HK-2 (cell line): ENCODE results near the gene NUP85.
"Not testable (repeated sequence)": the region's sequence is repeated elsewhere in the genome, so short reads cannot be mapped to it uniquely, and the experiment has no call there.

Experiments used
- DNase-seq: peaks from one replicate; pipeline ENCODE4 v3.0.0-alpha.2; 2018; ENCODE audit not compliant: unreplicated experiment

Gene NUP85

GRCh38 chr17:75205793-75206163 is 299 bp downstream of the NUP85 start:
- DNase-seq, result no peak

GRCh38 chr17:75207050-75207407 is 1.6 kb downstream of the NUP85 start:
- not testable (repeated sequence) for DNase-seq

GRCh38 chr17:75207760-75208159 is 2.3 kb downstream of the NUP85 start:
- no peak for DNase-seq

GRCh38 chr17:75208161-75208560 is 2.7 kb downstream of the NUP85 start:
- DNase-seq, result no peak

- DNase-seq, result no peak
Measured at GRCh38 chr17:75209061-75209460, 3.6 kb downstream of the NUP85 start.

- DNase-seq, result no peak
Measured at GRCh38 chr17:75218131-75218530, 12.7 kb downstream of the NUP85 start.

GRCh38 chr17:75219815-75220214 is 14.3 kb downstream of the NUP85 start:
- DNase-seq, result no peak

- no peak for DNase-seq
Measured at GRCh38 chr17:75225016-75225415, 19.5 kb downstream of the NUP85 start.

GRCh38 chr17:75227729-75228128 is 22.2 kb downstream of the NUP85 start:
- DNase-seq, result no peak

GRCh38 chr17:75228305-75228704 is 22.8 kb downstream of the NUP85 start:
- no peak for DNase-seq

- no peak for DNase-seq
Measured at GRCh38 chr17:75228847-75229246, 23.4 kb downstream of the NUP85 start.

GRCh38 chr17:75231071-75231470 is 25.6 kb downstream of the NUP85 start:
- DNase-seq, result no peak

GRCh38 chr17:75231741-75232464 is 26.4 kb downstream of the NUP85 start:
- no peak for DNase-seq

- no peak for DNase-seq
Measured at GRCh38 chr17:75232786-75233185, 27.3 kb downstream of the NUP85 start.

- DNase-seq, result no peak
Measured at GRCh38 chr17:75237100-75238014, 31.9 kb downstream of the NUP85 start.

- DNase-seq, result no peak
Measured at GRCh38 chr17:75238020-75238580, 32.6 kb downstream of the NUP85 start.

- DNase-seq, result peak; percentile 63
Measured at GRCh38 chr17:75238684-75239191, 33.3 kb downstream of the NUP85 start.

GRCh38 chr17:75239214-75239613 is 33.7 kb downstream of the NUP85 start:
- no peak for DNase-seq

- DNase-seq, result no peak
Measured at GRCh38 chr17:75239778-75240393, 34.4 kb downstream of the NUP85 start.

- peak; percentile 42 for DNase-seq
Measured at GRCh38 chr17:75240394-75241142, 35.1 kb downstream of the NUP85 start.

- DNase-seq, result no peak
Measured at GRCh38 chr17:75241143-75241430, 35.6 kb downstream of the NUP85 start.

GRCh38 chr17:75241502-75241901 is 36.0 kb downstream of the NUP85 start:
- DNase-seq, result no peak
